HG02840 (cell line): ENCODE data around the gene CAMTA1.

ENCODE experiments used
- ATAC-seq: cut with Tn5 transposase; IDR thresholded peaks from one replicate; pipeline ENCODE4 v1.9.1; 2021; ENCODE audit warnings: mild to moderate bottlenecking, moderate library complexity, moderate number of reproducible peaks; ENCODE audit not compliant: unreplicated experiment, low FRiP score

Gene CAMTA1

GRCh38 chr1:7425229-7425628 is 640.0 kb downstream of the CAMTA1 start:
- ATAC-seq = no peak

DNA sequence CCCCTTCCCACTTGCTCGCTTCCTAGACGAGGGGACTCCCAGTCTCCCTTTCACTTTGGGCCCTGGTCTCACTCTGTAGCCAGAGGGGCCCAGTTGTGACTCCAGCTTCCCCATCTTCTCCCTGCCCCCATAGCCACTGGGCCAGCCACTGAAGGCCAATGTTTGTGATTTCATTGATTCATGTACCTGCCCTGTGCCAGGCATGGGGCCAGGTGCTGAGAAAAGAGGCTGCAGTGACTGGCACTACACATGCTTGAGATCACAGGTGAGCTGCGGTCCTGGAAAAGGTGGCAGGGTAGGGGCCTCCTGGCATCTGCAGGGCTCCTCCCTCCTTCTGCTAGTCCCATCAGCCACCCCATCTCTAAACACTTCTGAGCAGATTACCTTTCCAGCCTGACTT is 640.5 kb downstream of the CAMTA1 start:
- ATAC-seq = no peak

DNA sequence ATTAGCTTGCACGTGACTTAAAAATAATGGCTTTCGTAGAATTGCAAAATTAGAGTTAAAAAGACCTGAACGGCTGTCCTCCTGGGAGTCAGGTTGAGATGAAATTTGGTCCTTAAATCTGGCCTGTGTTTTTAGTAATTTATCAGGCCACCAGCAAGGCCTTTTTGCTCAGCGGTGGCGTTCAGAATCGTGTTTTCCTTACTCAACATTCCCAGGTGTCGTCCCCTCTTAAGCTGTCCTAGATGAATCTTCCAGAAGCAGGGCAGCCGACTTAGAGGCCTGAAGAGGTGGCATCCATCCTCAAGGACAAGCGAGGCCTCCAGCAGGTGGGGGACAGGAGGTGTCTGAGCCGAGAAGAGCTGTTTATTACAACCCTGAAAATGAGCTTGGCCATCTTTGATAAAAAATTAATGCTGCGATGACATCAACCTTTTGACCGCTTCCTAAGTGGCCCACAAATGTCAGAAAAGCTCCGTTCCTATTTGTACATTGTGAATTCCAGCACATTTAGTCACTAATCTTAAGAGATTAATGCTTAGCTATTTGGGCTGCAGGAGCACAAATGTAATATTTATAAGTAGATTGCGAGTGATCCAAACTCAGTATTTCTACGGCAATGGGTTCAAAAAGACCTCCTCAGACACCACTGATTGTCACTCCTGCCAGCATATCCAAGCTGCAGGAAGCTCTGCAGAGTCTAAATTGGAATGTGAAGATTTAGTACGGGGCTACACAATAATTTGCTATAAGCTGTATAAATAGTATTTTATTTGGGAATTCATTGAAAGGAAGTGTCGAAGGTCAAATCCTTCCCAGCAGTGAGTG is 641.7 kb downstream of the CAMTA1 start:
- no peak for ATAC-seq

DNA sequence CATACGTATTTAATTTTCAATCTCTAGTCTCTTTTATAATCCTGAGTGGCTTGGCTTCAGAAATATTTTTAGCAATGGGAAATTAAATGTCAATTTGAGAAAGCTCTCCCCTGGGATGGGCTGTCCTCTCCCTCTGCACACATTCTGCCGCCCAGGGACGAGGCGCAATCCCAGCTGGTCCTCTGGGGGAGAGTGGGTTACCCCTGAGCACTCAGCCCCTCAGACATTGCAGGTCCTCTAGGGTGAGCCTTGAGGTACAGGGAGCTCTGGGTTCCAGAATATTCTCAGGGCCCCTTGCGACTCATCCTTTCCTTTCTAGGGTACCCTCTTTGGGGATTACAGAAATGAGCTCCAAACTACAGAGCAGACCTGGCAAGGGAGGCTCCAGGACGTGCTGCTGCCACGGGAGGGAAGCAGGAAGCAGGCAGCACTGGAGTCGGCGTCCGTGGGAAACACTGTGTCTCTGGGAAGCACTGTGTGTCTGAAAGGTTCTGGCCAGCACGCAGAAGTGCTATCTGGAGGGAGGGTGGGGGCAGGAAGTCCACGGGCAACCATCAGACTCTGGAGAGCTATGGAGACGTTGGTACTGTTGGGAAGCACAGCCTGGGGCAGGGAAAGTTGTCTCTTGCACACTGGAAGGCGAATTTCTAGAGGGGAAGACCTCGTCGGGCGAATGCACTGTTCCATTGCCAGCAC is 642.5 kb downstream of the CAMTA1 start:
- ATAC-seq = no peak

- ATAC-seq = no peak
Measured at GRCh38 chr1:7429290-7429689, 644.0 kb downstream of the CAMTA1 start.

DNA sequence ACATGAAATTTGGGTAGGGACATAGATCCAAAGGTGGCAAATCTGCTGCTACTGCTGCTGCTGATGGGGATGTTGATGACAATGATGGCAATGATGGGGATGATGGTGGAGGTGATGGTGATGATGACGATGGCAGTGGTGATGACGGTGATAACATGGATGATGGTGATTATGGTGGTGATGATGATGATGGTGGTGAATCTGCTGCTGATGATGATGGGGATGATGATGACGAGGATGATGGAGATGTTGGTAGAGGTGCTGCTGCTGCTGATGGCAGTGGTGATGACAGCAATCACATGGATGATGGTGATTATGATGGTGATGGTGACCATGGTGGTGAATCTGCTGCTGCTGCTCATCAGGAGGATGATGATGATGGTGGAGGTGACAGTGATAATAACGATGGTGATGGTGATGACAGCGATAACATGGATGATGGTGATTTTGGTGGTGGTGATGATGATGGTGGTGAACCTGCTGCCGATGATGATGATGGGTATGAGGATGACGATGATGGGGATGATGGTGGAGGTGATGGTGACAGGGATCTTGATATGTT is 644.9 kb downstream of the CAMTA1 start:
- no peak for ATAC-seq

DNA sequence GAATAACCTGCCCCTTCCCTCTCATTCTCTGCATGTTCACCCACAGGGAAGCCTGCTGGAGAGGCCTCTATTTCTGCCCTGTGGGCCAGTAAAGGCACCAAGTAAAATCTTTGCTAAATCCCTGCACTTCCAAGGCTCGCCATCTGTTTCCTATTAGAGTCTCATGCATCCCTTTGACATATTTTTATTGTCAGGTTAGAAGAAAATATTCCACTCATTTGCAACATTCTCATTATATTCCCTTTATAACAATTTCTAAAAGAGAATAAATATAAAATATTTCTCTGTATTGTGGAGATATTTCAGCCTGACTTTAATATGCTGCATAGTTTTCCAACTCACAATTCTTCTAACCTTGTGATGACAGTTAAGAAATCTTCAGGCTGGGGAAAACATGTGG is 645.4 kb downstream of the CAMTA1 start:
- ATAC-seq = no peak

- no peak for ATAC-seq
Measured at GRCh38 chr1:7432102-7432899, 647.0 kb downstream of the CAMTA1 start.

- no peak for ATAC-seq
Measured at GRCh38 chr1:7432900-7433380, 647.7 kb downstream of the CAMTA1 start.

- ATAC-seq = no peak
Measured at GRCh38 chr1:7434566-7434965, 649.3 kb downstream of the CAMTA1 start.

- no peak for ATAC-seq
Measured at GRCh38 chr1:7435276-7436055, 650.2 kb downstream of the CAMTA1 start.

DNA sequence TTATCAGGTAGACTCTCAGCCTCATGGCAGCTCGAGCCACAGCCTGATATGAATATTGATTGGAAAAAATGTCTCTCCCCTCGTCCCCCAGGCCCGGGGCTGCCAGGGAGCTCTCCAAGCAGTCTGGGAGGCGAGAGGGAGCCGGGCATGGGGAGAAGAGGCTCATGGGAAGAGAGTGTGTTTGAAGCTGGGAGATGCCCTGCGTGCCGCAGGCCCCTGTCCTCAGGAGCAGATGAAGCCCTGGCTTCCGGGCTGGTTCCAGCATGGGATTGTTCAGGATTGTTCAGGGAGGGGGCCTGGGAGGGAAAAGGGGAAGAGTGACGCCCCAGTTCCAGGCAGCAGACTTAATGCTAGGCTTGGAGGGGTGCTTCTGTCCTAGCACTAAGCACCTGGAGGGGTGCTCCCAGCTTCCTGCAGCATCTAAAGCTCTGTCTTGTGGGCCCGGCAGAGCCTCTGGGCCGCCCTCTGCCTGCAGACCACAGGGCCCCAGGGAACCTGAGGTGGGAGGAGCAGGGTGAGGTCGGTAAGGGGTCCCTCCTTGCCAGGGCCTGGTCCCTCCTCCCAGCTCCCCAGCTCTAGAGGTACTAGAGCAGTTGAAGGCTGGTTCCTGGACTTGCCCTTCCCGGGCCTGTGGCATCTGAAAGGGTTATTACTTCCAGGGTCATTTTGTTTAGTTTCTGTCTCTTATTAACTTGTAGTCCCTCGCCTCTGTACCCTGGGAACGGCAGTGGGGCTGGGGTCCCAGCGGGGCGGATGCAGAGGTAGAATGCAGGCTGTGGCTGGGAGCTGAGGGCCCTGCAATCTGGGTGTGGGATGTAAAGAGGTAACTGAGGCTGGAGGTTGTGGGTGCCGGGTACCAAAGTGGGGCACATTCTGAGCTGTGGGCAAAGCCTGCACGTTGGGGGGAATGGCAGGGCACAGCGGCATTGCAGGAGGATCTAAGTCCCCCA is 651.1 kb downstream of the CAMTA1 start:
- ATAC-seq = no peak

GRCh38 chr1:7437036-7437435 is 651.8 kb downstream of the CAMTA1 start:
- no peak for ATAC-seq

GRCh38 chr1:7437608-7438395 is 652.5 kb downstream of the CAMTA1 start:
- ATAC-seq = no peak

DNA sequence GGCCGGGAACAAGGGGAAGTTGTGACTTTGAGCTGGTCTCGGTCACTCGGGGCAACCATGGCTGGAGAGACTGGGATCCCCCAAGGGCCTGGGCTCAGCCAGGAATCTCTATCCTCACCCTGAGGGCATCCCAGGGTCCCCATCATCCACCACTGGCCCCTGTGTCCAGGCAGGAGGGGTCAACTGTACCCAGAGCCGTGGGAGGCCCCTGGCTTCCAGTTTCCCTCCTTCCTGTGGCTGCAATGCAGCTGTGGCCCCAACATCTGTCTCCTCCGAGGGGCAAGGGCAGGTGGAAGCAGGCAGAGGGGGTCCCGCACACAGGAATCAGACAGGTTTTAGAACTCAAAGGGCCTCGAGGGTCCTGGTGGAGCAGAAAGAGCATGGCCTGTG is 653.1 kb downstream of the CAMTA1 start:
- ATAC-seq = no peak

DNA sequence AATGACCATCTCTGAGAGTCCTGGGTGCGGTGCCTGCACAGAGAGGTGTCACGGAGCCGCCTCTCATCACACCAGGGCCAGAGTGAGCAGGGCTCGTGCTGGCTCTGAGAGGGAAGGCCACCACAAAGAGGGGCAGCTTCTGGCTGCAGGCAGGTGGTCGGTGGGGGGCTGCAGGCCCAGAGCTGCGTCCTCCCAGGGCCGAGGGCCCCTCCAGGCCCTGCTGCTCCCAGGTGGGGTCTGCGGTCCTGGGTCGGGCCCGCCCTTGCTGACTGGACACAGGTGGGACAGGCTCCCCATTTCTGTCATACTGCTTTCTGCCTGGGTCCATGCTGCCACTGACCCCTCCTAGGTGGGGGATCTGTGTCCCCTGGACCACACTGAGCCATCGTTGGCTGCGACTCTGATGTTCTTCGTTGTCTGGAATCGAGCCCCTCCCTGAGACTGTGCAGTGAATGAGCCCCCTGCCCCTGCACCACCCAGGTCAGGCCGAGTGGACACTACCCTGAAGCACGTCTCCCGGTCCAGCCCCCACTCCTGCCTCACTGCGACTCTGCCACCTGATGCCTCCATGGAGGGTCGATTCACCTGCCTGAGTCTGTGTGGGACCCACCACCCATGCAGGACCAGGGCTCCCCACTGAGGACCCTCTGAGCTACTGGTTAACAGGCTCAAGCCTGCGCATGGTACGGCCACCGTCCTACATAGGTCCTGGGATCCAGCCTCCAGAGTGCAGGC is 653.8 kb downstream of the CAMTA1 start:
- no peak for ATAC-seq

GRCh38 chr1:7440154-7440553 is 654.9 kb downstream of the CAMTA1 start:
- no peak for ATAC-seq
